NCI-H1105 treated with DMSO at 0.1 percent for 48 hours (cell line): Measurements from ENCODE around the gene IQCK.

ENCODE experiments used
- DNase-seq: peaks from one replicate; lab custom pipeline; 2025; lab: John Stamatoyannopoulos, UW

The IQCK gene

GRCh38 chr16:19804538-19805323 lies 86.7 kb downstream of the IQCK start:
- DNase-seq, result peak; percentile 82

- no peak for DNase-seq
Measured at GRCh38 chr16:19805459-19806162, 87.5 kb downstream of the IQCK start.

- no peak for DNase-seq
Measured at GRCh38 chr16:19808061-19808641, 90.1 kb downstream of the IQCK start.

- no peak for DNase-seq
Measured at GRCh38 chr16:19809121-19809635, 91.1 kb downstream of the IQCK start.

GRCh38 chr16:19809693-19810092 lies 91.6 kb downstream of the IQCK start:
- DNase-seq, result no peak

GRCh38 chr16:19810817-19811731 lies 93.0 kb downstream of the IQCK start:
- DNase-seq, result no peak

- no peak for DNase-seq
Measured at GRCh38 chr16:19812986-19813385, 94.9 kb downstream of the IQCK start.

- DNase-seq, result no peak
Measured at GRCh38 chr16:19815418-19815817, 97.3 kb downstream of the IQCK start.

GRCh38 chr16:19817122-19817521 lies 99.1 kb downstream of the IQCK start:
- no peak for DNase-seq

GRCh38 chr16:19817875-19818274 lies 99.8 kb downstream of the IQCK start:
- DNase-seq, result no peak

GRCh38 chr16:19822533-19822932 lies 104.5 kb downstream of the IQCK start:
- DNase-seq, result no peak

GRCh38 chr16:19823322-19823721 lies 105.3 kb downstream of the IQCK start:
- no peak for DNase-seq

- no peak for DNase-seq
Measured at GRCh38 chr16:19824216-19824615, 106.1 kb downstream of the IQCK start.

- no peak for DNase-seq
Measured at GRCh38 chr16:19829844-19830692, 112.0 kb downstream of the IQCK start.

- DNase-seq, result no peak
Measured at GRCh38 chr16:19830902-19831560, 113.0 kb downstream of the IQCK start.

- no peak for DNase-seq
Measured at GRCh38 chr16:19831678-19832077, 113.6 kb downstream of the IQCK start.

- DNase-seq, result no peak
Measured at GRCh38 chr16:19833176-19833575, 115.1 kb downstream of the IQCK start.

GRCh38 chr16:19833581-19833980 lies 115.5 kb downstream of the IQCK start:
- no peak for DNase-seq

GRCh38 chr16:19835196-19835595 lies 117.1 kb downstream of the IQCK start:
- DNase-seq, result no peak

GRCh38 chr16:19835968-19836421 lies 117.9 kb downstream of the IQCK start:
- no peak for DNase-seq
